Measurements from ENCODE around the gene TSPO.

The TSPO gene

GRCh38 chr22:43159484-43160178 lies 8.3 kb downstream of the TSPO start:
- DNase-seq, result no peak

DNA sequence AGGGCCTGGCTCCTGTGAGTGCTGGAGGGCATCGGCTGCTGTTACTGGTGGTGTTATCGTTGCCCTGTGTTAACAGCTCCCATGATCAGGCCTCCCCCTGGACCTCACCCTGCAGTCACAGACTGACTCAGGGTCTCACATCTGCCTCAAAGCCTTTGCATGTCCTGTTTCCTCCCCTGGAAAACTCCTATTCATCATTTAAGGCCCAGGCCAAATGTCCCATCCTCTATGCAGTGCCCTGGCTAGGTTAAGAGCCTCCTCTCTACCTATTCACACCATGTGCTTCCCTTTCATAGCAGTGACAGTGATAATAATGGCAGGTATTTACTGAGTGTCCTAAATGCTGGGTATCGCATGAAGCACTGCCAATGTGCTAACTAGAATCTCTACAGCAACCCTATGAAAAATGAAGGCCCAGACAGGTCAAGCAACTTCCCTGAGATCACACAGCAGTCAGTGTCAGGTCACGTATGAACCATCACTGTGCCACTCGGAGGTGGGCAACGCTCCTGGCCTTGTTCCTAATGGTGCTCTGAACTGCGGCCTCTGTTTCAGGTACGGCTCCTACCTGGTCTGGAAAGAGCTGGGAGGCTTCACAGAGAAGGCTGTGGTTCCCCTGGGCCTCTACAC lies 9.3 kb downstream of the TSPO start:
- no peak for DNase-seq

GRCh38 chr22:43162412-43163150 lies 11.2 kb downstream of the TSPO start:
- no peak for DNase-seq

GRCh38 chr22:43163241-43163795 lies 12.0 kb downstream of the TSPO start:
- no peak for DNase-seq

DNA sequence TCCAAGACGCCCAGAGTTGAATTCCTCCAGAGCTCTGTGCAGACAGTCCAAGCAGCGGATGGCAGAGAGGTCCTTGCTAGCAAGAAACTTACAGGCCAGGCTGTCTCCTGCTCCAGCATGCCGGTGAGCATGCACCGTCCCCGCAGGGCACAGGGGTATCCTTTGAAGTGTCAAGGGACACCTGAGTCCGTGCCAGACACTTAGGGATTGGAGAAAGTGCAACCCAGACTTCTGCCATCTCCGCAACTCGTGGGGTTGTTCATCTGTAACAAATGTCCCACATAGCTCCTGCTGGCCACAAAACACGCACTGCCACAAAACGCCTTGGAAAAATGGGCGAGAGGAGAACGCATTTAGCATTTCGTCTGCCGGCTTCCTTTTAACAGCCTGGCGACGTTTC lies 13.3 kb downstream of the TSPO start:
- no peak for DNase-seq

GRCh38 chr22:43166132-43166930 lies 15.0 kb downstream of the TSPO start:
- DNase-seq, result no peak

- DNase-seq, result no peak
These were observed 15.7 kb downstream of the TSPO start for GRCh38 chr22:43167001-43167589.

DNA sequence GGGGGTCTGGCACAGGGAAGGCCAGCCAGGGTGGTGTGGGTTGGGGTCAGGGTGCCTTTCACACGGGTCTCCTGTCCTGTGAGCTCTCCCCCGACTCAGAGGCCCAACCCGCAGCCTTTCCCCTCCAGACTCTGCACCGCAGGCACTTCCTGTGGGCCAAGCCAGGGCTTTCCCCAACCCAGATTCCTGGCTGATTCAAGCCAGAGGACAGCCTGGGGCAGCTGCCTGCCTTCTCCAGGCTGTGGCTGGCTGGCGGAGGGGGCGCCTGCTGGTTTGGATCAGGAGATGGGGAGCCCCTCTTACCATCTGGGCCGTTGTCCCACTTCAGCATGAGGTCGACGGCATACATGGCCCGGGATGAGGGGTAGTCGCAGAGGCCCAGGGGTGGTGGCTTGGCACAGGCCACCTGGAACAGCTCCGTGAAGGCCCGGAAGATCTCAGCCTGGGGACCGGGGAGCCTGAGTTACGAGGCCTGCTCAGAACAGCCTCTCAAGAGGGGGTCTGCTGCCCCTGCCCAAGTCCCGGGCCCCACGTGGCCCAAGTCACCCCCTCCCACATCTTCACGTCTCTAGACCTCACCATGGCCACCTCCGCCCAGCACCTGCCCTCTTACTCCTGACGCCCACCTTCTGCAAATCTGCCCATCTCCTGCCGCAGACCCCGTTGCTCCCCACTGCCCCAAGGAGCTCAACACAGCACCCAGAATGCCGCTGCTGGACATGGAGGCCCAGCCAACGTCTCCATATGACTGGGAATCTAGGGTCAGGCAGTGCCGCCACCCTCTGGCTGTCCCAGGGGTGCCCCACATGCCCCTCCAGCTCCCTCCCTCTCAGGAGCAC lies 17.3 kb downstream of the TSPO start:
- DNase-seq, result no peak

DNA sequence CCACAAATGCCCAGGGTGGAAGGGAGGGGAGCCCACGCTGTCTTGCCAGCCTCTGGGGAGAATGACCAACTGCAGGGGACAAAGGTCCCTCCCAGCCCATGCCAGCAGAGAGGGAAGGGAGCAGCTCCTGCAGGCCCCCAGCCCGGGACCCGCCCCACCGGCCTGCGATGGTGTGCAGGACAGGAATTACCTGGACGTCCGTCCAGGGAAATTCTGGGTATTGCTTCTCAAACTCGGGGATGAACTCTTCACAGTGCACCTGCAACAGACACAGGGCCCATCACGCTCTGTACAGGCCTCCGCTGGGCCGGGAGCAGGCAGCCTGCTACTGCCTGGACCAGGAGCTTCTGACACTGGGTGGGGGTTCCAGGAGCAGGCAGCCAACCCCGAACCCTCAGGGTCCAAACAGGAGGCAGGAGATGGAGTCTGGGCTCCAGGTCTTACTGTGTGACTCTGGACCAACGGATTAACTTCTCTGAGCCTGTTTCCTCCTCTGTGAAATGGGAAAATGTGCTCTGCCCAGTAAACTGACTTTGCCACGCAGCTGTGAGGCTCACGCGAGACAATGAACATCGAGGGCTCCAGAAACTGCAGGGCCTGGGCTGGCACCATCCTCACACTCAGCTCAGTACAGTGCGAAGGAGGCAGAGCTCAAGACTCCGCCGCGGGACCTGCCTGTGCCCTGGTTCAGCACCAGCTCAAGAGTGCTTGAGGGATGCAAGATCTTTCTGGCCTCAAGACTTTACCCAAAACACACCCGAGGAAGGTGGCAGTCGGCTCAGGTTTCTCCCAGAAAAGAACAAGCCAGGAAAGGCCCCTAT lies 18.2 kb downstream of the TSPO start:
- DNase-seq, result no peak

DNA sequence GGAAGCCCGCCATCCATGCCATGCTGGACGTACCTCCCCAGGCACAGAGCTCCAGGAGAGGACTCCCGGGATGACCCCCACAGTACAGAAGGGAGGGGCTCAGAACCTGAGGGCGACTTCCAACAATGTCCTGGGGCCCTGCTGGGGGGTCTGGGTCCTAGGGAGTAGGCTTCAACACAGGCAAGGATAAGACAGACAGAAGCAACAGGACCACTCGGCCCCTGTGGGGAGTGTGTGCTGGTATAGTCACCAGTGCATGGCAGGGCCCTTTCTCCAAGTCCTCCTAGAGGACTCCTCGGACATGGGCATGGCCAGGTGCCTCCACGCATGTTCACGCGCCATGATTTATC lies 18.7 kb downstream of the TSPO start:
- no peak for DNase-seq

DNA sequence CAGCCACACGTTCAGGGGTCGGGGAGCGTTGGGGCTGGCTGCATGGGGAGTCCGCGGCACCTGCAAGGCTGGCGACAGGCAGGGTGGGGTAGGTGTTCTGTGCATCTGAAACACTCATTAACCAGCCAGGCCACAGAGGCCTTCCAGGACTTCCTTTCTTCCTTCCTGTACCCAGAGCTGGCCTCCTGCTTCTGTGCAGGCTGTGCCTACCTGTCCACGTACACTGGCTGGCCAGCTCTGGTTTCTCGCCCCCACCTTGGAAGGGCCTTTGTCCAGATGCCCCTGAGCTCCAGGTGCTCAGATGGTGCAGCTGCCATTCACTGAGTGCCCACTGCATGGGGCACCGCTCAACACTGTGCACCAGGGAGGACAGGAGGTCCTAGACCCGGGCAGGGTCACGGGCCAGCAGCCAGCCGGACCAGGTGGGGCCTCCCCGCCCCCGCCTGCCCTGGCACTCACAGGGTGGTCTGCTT lies 19.7 kb downstream of the TSPO start:
- no peak for DNase-seq

DNA sequence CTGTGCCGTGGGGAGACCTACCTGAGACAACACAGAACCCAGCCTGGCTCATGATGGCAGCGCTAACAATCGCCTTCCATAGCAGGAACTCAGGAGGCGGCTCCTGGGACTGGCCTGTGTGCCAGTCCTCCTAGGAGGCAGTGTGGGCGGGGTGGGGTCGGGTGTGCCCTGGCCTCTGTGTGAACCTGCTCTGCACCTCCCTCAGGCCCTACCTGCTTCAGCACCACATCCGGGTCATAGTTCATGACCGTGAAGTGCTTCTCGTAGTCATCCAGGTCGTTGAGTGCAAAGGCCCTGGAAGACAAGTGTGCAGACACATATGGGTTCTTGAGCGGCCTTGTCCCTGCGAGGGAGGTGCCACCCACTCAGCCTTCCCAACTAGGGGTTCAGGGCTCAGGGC lies 20.2 kb downstream of the TSPO start:
- no peak for DNase-seq

DNA sequence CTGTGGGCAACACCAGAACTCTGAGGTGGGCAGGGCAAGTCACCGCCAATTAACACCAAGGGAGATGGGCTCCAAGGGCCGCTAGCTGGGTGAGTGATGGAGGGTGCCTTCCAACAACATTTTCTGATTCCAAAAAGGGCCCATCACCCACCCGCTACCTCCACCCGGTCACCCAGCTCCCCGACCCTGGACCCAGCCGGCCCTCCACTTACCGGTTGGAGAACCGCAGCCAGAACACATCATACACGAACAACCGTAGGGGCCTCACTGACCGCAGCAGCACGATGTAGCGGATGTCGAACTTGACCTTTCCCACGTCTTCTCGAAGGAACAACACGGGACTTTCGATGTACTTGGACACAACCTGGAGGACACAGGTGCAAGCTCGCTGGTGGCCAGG lies 20.8 kb downstream of the TSPO start:
- no peak for DNase-seq

- no peak for DNase-seq
These were observed 22.2 kb downstream of the TSPO start for GRCh38 chr22:43173566-43173965.

- no peak for DNase-seq
These were observed 22.8 kb downstream of the TSPO start for GRCh38 chr22:43173976-43174720.

DNA sequence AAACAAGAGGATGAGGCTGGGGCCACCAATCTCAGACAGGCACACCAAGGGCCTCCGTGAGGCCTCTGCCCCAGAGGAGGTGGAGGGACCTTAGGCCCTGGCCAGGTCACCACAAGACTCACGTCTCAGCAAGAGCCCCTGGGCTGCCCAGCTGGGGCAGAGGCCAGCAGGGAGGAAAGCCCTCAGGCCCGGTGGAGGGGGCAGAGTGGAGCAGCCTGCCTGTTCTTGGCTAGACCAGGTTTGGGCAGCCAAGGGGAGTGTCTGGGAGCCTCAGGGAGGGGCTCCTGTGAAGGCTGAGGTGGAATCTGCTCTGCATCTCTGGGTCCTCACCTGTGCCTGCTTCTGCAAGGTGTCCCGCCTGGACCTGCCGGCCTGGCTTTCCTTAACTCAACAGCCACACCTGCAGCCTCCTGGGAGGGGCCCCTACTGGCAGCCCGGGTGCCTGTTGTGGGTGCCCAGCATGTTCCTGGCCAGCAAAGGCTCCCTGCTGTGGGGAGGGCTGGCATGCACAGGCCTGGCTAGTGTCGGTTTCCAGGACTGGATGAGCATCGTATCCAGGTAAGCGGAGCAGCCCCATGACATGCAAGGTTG lies 23.7 kb downstream of the TSPO start:
- no peak for DNase-seq

DNA sequence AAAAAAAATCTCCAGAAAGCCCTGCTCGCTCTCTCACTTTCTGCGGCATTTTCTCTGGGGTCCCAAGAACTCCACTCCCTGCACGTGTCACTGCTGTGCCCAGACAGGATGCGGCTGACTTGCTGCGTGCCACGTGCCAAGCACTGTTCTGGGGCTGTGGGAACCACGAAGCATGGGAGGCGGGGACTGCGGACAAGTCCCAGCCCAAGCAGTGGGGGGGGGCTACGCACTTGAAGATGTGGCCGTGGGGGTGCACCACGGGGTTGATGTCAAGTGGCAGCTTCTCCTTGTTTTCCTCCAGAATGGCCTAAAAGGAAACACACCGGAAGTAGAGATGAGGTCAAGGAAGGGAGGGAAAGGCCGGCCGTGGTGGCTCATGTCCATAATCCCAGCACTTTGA lies 24.7 kb downstream of the TSPO start:
- DNase-seq, result no peak

DNA sequence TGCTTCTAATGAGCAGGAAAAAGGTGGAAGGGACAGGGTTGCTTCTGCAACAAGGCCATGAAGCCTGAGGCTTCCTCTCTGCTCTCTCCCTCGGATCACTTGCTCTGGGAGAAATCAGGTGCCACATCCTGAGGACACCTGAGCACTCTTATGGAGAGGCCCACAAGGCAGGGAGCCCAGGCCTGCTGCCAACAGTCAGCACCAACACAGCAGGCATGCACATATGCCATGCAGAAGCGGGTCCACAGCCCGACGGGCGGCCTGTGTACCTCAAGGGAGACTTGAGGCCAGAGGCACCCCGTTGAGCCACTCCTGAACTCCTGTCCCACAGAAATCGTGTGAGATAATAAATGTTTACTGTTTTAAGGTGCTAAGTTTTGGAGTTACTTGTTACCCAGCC lies 26.1 kb downstream of the TSPO start:
- no peak for DNase-seq

DNA sequence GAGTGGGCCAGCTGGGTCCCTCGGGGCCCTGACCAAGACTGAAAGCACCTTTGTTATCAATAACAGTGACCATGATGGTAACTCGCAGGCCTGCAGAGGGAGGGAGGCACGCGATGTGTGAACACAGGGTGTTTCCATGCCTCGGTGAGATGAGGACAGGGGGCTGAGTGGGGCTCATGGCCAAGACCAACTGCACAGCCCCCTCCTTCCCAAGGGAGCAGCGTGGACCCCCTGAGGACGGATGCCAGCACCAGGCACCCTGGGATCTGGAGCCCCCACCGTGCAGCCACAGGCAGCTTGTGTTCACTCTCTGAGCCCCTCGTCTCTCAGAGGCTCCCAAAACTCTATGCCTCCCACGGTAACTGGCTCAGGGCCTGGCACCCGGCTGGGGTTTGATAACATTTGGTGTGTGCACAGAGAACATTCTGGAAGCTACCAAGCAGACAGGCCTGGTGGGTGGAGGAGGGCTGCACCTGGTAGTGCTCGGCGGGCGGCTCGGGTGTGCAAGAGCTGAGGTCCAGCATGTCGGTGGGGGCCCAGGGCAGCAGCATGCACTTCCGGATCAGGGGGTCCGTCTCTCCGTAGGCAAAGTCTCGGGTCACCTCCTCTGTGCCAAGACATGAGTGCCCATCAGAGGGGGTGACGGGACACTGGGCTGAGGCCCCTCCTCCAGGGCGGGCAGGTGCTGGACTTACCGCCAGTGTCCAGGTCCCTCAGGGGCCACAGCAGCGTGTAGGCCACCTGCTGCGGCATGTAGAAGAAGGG lies 28.0 kb downstream of the TSPO start:
- no peak for DNase-seq

Measured in NCI-H1930 (cell line).